KMS-11 (cell line): ENCODE results near the gene ZNF586.

Experiments
- H2AFZ ChIP-seq: fragments of 200-600 bp; sonication (generic); 2 replicates; pipeline ENCODE4 v1.6.1; 2016; ENCODE audit warnings: antibody characterized with exemption, mixed run types, low read depth
- H3K27ac ChIP-seq: fragments of 200-600 bp; sonication (generic); 2 replicates; pipeline ENCODE4 v1.6.1; 2016; ENCODE audit warnings: mild to moderate bottlenecking, mixed run types
- H3K27me3 ChIP-seq: fragments of 200-600 bp; sonication (generic); 2 replicates; pipeline ENCODE4 v1.6.1; 2017; ENCODE audit warnings: mild to moderate bottlenecking, low read depth, mixed run types, moderate library complexity; ENCODE audit not compliant: insufficient read depth
- H3K36me3 ChIP-seq: fragments of 200-600 bp; sonication (generic); 2 replicates; pipeline ENCODE4 v1.6.1; 2017; ENCODE audit warnings: mild to moderate bottlenecking, mixed run types; ENCODE audit not compliant: insufficient read depth
- H3K4me1 ChIP-seq: fragments of 200-600 bp; sonication (generic); 2 replicates; pipeline ENCODE4 v1.6.1; 2016; ENCODE audit warnings: mild to moderate bottlenecking, low read depth, mixed run types; ENCODE audit not compliant: poor library complexity, severe bottlenecking
- H3K4me2 ChIP-seq: fragments of 200-600 bp; sonication (generic); 2 replicates; pipeline ENCODE4 v1.7.0; 2016; ENCODE audit warnings: mild to moderate bottlenecking, mixed run types
- H3K4me3 ChIP-seq: fragments of 200-600 bp; sonication (generic); IDR thresholded peaks from 2 replicates; pipeline ENCODE4 v1.6.1; 2017; ENCODE audit warnings: low read depth, low read length, mixed read lengths; ENCODE audit not compliant: insufficient read depth
- H3K79me2 ChIP-seq: fragments of 200-600 bp; sonication (generic); 2 replicates; pipeline ENCODE4 v1.6.1; 2016; ENCODE audit warnings: low read depth, mixed run types; ENCODE audit not compliant: insufficient read depth
- H3K9ac ChIP-seq: fragments of 200-600 bp; sonication (generic); 2 replicates; pipeline ENCODE4 v1.6.1; 2016; ENCODE audit warnings: mild to moderate bottlenecking, mixed run types
- H4K20me1 ChIP-seq: fragments of 200-600 bp; sonication (generic); 2 replicates; pipeline ENCODE4 v1.6.1; 2016; ENCODE audit warnings: mild to moderate bottlenecking, mixed run types; ENCODE audit not compliant: insufficient read depth
- TF ChIP-seq, protein P1 (sequence below): fragments of 200-600 bp; sonication (generic); conservative IDR thresholded peaks from 2 replicates; pipeline ENCODE4 v1.6.1; 2017; ENCODE audit warnings: low read depth, mild to moderate bottlenecking, antibody characterized with exemption, low read length, moderate library complexity, mixed read lengths

The ZNF586 gene

DNA sequence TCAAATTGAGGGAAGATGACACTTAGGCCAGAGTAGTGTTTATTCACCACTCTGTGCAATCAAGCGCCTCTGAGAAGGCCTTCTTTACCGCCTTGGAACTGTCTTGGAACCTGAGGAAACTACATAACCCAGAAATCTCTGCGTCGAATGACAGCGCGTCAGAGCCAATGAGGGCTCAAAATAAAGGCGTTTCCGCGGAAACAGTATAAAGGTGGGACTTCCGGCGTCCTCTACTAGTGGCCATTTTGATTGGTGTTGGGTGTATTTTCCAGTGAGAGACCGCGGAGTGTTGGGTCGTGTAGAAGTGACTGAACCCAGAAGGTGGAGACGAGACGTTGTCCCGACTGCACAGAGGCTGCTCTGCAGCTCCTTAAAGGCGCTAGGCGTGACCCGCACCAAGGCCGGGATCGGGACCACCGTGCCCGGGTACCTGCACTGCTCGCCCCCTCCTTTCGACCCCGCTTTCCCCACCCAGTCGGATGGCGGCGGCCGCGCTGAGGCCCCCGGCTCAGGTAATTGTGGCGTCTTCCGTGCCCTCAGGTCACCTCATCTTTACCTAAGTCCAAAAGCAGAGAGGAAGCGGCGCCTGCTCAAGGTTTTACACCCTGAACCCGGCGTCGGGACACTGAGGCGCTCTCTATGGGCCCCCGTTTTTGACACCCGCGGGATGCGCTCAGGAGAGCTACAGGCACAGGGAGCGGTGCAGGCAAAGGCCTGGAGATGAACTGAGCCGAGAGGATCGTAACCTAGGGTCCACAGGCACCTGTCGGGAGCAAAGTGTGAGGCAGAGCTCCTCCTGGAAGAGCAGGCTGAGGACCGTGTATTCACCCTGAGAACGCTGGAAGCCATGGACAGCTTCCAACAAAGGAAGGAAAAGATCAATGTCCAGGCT is 22.6 kb upstream of the ZNF586 start, which contains the start of gene ZNF776:
Gene ZNF776, plus strand, starts transcription at position 236 of the 892 bp plus-strand sequence. Its CDS starts 244 bp downstream, at position 480.
- Histone ChIP-seq H3K4me2 (peak within 1 kb of the TSS; percentile 55), H2AFZ (peak within 1 kb of the TSS; percentile 68), H3K27ac (peak within 1 kb of the TSS; percentile 36), H3K4me3 (no peak within 1 kb of the TSS), H3K79me2 (peaks cover 16% of the 10 kb centered on the region), H3K27me3 (no peaks in the 10 kb centered on the region; the same call in 1 of the 2 replicates), H4K20me1 (no peaks in the 10 kb centered on the region), H3K9ac (peak within 1 kb of the TSS; percentile 70), H3K36me3 (peaks cover 8% of the 10 kb centered on the region; the same call in 1 of the 2 replicates), H3K4me1 (peaks cover 9% of the 10 kb centered on the region)
- TF ChIP-seq, protein P1, sequence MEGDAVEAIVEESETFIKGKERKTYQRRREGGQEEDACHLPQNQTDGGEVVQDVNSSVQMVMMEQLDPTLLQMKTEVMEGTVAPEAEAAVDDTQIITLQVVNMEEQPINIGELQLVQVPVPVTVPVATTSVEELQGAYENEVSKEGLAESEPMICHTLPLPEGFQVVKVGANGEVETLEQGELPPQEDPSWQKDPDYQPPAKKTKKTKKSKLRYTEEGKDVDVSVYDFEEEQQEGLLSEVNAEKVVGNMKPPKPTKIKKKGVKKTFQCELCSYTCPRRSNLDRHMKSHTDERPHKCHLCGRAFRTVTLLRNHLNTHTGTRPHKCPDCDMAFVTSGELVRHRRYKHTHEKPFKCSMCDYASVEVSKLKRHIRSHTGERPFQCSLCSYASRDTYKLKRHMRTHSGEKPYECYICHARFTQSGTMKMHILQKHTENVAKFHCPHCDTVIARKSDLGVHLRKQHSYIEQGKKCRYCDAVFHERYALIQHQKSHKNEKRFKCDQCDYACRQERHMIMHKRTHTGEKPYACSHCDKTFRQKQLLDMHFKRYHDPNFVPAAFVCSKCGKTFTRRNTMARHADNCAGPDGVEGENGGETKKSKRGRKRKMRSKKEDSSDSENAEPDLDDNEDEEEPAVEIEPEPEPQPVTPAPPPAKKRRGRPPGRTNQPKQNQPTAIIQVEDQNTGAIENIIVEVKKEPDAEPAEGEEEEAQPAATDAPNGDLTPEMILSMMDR: no peak

DNA sequence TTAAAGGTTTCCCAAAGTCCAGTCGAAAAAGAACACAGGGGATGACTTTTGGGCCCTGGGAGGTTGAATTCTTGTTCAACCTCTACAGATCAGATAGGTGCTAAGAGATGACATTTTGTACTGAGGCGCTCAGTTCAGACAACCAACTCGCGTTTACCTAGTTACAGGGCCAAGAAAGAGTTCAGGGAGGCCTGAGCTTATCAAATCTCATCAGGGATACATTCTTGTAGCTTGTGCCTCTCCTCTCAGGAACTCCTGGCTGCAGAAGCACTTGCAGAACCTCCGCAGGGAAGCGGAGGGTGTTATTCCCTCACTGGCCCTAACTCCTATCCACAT is 22.0 kb upstream of the ZNF586 start:
- peaks cover 9% of the 10 kb centered on the region for H3K4me1 ChIP-seq
- H3K27me3 ChIP-seq: no peaks in the 10 kb centered on the region; the same call in 1 of the 2 replicates
- H4K20me1 ChIP-seq: no peaks in the 10 kb centered on the region
- TF ChIP-seq, protein P1: no peak
- peak overlapping the region; percentile 55 for H3K4me2 ChIP-seq
- peaks cover 16% of the 10 kb centered on the region for H3K79me2 ChIP-seq
- H3K27ac ChIP-seq: no peak overlapping the region
- no peak overlapping the region for H3K4me3 ChIP-seq
- peak overlapping the region; percentile 68; the same call in 1 of the 2 replicates for H2AFZ ChIP-seq
- peak overlapping the region; percentile 70; the same call in 1 of the 2 replicates for H3K9ac ChIP-seq
- H3K36me3 ChIP-seq: peaks cover 12% of the 10 kb centered on the region; the same call in 1 of the 2 replicates

DNA sequence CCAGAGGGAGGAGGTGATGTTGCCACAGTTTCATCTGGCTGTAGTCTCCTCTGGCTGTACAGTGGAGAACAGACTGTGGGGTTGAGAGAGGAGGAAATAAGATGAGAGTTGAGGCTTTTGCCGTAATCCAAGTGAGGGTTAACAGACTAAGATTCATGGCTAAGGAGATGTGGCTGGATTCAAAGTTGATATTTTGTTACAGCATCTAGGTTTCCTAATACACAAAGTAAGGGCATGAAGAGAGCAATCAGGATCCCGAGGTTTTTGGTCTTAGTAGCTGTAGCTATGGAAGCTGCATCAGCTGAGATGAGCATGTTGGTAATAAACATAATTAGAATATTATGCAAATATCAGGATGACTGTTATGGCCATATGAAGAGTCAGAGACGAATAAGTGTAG is 21.4 kb upstream of the ZNF586 start:
- Histone ChIP-seq H3K36me3 (peaks cover 18% of the 10 kb centered on the region; the same call in 1 of the 2 replicates), H4K20me1 (no peaks in the 10 kb centered on the region), H3K79me2 (peaks cover 16% of the 10 kb centered on the region), H2AFZ (no peak overlapping the region), H3K4me2 (peak overlapping the region; percentile 55; the same call in 1 of the 2 replicates), H3K27me3 (no peaks in the 10 kb centered on the region; the same call in 1 of the 2 replicates), H3K9ac (no peak overlapping the region), H3K27ac (no peak overlapping the region), H3K4me3 (no peak overlapping the region), H3K4me1 (peaks cover 9% of the 10 kb centered on the region)
- TF ChIP-seq, protein P1: no peak

DNA sequence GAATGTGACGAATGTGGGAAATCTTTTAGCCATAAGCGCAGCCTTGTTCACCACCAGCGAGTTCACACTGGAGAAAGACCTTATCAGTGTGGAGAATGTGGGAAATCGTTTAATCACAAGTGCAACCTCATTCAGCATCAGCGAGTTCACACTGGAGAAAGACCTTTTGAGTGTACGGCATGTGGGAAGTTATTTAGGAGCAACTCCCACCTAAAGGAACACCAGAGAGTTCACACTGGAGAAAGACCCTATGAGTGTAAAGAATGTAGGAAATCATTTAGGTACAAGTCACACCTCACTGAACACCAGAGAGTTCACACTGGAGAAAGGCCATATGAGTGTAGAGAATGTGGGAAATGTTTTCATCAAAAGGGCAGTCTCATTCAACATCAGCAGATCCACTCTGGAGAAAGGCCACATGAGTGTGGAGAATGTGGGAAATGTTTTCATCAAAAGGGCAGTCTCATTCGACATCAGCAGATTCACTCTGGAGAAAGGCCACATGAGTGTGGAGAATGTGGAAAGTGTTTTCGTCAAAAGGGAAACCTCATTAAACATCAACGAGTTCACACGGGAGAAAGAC is 15.3 kb upstream of the ZNF586 start:
- Histone ChIP-seq H3K27ac (no peak overlapping the region), H3K4me3 (no peak overlapping the region), H4K20me1 (no peaks in the 10 kb centered on the region), H3K4me2 (no peak overlapping the region), H3K4me1 (no peaks in the 10 kb centered on the region), H3K36me3 (peaks cover 31% of the 10 kb centered on the region; the same call in 1 of the 2 replicates), H3K27me3 (no peaks in the 10 kb centered on the region; the same call in 1 of the 2 replicates), H2AFZ (no peak overlapping the region), H3K9ac (no peak overlapping the region), H3K79me2 (no peaks in the 10 kb centered on the region; the same call in 1 of the 2 replicates)
- TF ChIP-seq, protein P1: no peak
